Memory B cell (primary cell): Measurements from ENCODE around the gene TWF2.
A peak's percentile ranks its signal among the peaks of the same experiment; 100 is the strongest.

Source experiments
- ATAC-seq: fragments of 150-1000 bp; cut with Tn5 transposase; 2 replicates; pipeline ENCODE4 v1.10.0; 2021; ENCODE audit warnings: low read depth, mild to moderate bottlenecking, moderate library complexity
- DNase-seq, 2 donors: peaks; one replicate each; pipeline ENCODE4 v3.0.0; 2022; ENCODE audit warnings: low spot score in 2 of 2
- H3K27ac Mint-ChIP-seq: one replicate; pipeline ENCODE4 v1.8.0; 2022; ENCODE audit warnings: mild to moderate bottlenecking, moderate library complexity, mixed read lengths
- H3K27me3 Mint-ChIP-seq: one replicate; pipeline ENCODE4 v1.8.0; 2022; ENCODE audit warnings: mixed read lengths
- H3K36me3 Mint-ChIP-seq: one replicate; pipeline ENCODE4 v1.8.0; 2022; ENCODE audit warnings: mild to moderate bottlenecking, mixed read lengths
- H3K4me1 Mint-ChIP-seq: one replicate; pipeline ENCODE4 v1.8.0; 2022; ENCODE audit warnings: mixed read lengths
- H3K4me3 Mint-ChIP-seq: one replicate; pipeline ENCODE4 v1.8.0; 2022; ENCODE audit warnings: mild to moderate bottlenecking, moderate library complexity, mixed read lengths
- H3K9me3 Mint-ChIP-seq: one replicate; pipeline ENCODE4 v1.8.0; 2022; ENCODE audit warnings: mixed read lengths

Gene TWF2

DNA sequence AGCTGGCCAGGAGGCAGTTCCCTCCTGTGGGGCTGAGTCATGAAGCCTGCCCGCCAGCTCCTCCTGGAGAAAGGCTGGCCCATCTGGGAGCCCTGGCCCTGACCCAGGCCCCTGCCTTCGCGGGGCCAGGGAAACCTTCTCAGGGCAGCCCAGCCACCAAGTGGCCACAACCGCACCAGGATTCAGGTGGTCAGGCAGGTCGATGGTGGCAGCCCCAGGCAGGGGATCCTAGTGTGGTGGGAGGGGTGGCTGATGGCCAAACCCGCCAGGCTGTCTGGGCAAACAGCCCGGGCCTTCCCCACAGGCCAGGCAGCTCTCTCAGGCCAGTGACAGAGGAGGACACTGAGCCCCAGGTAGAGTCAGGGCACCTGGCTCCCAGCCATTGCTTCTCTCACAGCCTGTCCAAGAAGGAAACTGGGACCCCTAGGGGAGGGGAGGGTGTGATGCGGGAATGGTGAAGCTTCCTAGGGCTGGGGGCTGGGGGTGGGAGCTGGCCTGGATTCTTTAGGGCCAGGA lies 1.2 kb downstream of the TWF2 start:
- H3K4me3 Mint-ChIP-seq, result peak overlapping the region; percentile 97
- no peak for DNase-seq
- no peak for ATAC-seq
- no peaks in the 10 kb centered on the region for H3K9me3 Mint-ChIP-seq
- no peaks in the 10 kb centered on the region for H3K27me3 Mint-ChIP-seq
- H3K4me1 Mint-ChIP-seq, result peaks cover 46% of the 10 kb centered on the region
- peaks cover 3% of the 10 kb centered on the region for H3K36me3 Mint-ChIP-seq
- H3K27ac Mint-ChIP-seq, result no peak overlapping the region

DNA sequence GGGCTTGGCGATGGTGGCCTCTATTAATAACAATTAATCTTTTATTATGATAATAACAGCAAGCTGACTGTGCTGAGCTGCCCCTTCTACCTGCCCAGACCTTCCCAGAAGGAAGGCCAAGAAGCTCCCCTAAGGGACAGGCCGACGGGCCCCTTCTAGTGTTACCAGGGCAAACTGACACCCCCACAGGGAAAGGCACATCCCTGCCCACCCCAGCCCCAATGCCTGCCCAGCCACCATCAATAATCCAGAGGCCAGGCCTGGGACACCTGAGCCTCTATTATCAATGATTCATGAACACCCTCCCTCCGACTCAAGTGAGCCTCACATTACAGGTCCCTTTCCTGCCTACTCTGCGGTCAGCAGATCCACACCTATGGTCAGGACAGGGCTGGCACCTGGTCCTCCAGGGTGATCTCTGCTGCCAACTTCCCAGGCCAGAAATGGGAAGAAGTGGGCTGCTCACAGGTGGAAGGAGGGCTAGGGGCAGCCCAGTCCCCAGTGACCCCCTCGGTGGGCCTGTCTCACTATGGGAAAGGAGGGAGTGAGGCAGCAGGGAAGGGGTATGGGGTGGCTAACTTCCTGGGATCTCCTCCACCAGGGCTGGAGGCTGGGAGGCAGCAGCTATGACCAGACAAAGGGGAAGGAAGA lies 1.8 kb downstream of the TWF2 start:
- Mint-ChIP-seq H3K36me3 (peaks cover 5% of the 10 kb centered on the region), H3K27me3 (no peaks in the 10 kb centered on the region), H3K9me3 (no peaks in the 10 kb centered on the region), H3K4me3 (peak overlapping the region; percentile 97), H3K4me1 (peaks cover 49% of the 10 kb centered on the region), H3K27ac (no peak overlapping the region)
- no peak for DNase-seq
- ATAC-seq, result no peak

DNA sequence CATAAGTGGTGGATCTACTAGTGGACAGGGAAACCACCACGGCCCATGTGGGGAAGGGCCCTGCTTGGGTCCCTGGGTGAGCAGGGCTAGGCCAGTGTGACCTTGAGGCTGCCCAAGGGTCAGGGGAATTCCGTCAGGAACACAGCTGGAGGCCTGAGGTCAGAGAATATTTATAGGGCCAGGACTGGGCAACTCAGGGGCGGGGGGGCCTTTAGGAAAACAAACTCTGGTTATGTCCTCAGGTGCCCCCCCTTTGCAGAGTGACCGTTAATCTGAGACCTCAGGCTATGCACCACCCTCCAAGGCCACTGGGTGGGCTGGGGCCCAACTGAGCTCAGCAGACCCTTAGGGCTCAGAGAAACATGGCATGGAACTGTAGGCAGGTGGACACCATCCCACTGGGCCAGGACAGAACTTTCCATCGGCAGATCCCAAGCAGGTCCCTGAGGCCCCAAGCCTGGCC lies 2.5 kb downstream of the TWF2 start:
- Mint-ChIP-seq H3K9me3 (no peaks in the 10 kb centered on the region), H3K4me1 (peaks cover 51% of the 10 kb centered on the region), H3K27me3 (no peaks in the 10 kb centered on the region), H3K36me3 (peaks cover 9% of the 10 kb centered on the region), H3K4me3 (peak overlapping the region; percentile 21), H3K27ac (no peak overlapping the region)
- DNase-seq (no peak), ATAC-seq (no peak)

DNA sequence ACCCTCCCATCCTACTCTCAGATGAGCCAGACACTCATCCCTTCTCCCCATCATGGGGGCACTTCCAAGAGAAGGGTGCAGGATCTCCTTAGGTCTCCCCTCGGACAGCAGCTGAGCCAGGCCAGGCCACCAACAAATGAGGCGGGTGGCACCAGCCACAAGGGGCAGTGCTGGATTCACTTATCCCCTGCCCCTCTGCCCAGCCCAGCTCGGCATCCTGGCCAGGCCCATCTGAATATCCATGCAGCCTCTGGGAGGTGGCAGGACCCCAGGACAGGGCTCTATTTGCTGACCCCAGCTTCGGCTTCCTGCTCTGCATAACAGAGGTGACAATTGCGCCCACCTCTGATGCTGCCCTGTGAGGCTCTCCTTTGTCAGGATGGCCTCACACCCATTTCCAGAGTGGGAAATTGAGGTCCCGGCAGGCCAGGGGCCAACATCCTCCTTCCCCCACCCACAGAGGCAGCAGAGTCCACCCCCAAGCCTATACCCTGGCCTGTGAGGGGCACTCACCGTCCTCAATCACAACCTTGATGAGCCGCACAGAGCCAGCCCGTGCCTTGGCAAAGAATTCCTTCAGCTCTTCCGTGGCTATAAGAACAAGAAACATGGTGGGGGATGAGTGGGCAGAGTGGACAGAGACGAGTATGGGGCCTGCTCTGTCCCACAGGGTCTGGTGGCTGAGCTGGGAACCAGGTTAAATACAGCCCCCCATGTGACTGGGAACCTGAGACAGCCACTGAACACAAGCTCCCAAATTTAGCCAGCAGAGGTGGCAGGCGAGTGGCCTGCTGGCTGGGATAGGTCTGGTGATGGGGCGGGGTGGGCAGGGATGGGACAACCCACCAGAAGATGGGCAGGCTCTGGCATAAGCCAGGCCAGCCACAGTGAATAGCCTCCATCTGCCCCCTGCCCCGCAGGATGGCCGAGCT lies 4.2 kb downstream of the TWF2 start:
- no peak for DNase-seq
- Mint-ChIP-seq H3K27me3 (no peaks in the 10 kb centered on the region), H3K4me3 (no peak overlapping the region), H3K27ac (no peak overlapping the region), H3K9me3 (no peaks in the 10 kb centered on the region), H3K4me1 (peaks cover 49% of the 10 kb centered on the region), H3K36me3 (peaks cover 18% of the 10 kb centered on the region)
- ATAC-seq, result no peak

DNA sequence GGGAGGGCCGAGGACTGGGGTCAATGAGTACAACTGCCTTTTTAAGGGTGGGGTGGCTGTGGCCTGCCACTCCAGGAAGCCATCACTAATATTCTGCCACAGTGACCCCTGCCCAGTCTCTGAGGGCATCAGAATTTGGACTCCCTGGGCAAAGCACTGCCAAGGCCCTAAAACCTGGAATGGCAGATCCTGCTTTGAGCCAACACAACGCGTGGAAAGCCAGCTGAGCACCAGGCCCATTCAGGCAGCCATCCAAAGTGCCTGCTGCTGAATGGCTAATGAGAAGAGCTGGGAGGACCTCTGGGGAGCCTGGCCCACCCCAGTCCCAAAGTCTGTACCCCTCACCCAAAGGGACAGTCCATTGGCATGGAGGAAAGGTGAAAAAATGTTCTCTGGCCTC lies 5.0 kb downstream of the TWF2 start:
- no peak overlapping the region for H3K4me3 Mint-ChIP-seq
- H3K27ac Mint-ChIP-seq, result no peak overlapping the region

DNA sequence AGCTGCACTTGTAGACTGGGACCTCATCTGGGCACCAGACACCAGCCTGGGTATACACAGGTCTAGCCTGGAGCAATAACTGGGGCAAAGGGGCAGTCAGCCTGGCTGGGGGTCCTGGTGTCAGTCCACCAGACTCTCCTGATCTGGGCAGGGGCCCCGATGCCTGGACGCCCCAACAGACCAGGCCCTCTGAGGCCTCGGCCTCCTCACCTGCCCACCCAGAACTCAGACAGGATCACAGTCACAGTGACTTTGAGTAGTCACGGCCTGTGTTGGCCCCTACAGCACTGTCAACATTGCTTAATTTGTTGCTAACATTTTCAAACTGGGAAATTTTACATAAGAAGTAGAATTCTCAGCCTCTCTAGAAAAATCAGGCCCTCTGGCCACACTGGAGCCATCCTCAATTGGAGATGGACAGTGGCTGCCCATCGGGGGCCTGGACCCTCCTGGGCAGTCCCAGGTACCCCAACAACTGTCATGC lies 5.8 kb downstream of the TWF2 start:
- H3K4me1 Mint-ChIP-seq, result peaks cover 41% of the 10 kb centered on the region
- peaks cover 23% of the 10 kb centered on the region for H3K36me3 Mint-ChIP-seq
- H3K9me3 Mint-ChIP-seq, result no peaks in the 10 kb centered on the region
- ATAC-seq (no peak), DNase-seq (no peak)
- H3K27ac Mint-ChIP-seq, result no peak overlapping the region
- H3K27me3 Mint-ChIP-seq, result no peaks in the 10 kb centered on the region
- no peak overlapping the region for H3K4me3 Mint-ChIP-seq

More for the DNA sequence above, 5.0 kb downstream of the TWF2 start:
- Mint-ChIP-seq H3K4me1 (peaks cover 46% of the 10 kb centered on the region), H3K36me3 (peaks cover 23% of the 10 kb centered on the region), H3K9me3 (no peaks in the 10 kb centered on the region), H3K27me3 (no peaks in the 10 kb centered on the region)
- no peak for ATAC-seq
- no peak for DNase-seq

GRCh38 chr3:52232279-52233107 lies 6.5 kb downstream of the TWF2 start:
- peak overlapping the region; percentile 80 for H3K27ac Mint-ChIP-seq
- peaks cover 23% of the 10 kb centered on the region for H3K36me3 Mint-ChIP-seq
- H3K27me3 Mint-ChIP-seq, result no peaks in the 10 kb centered on the region
- no peak overlapping the region for H3K4me3 Mint-ChIP-seq
- no peaks in the 10 kb centered on the region for H3K9me3 Mint-ChIP-seq
- DNase-seq (no peak), ATAC-seq (no peak)
- H3K4me1 Mint-ChIP-seq, result peaks cover 39% of the 10 kb centered on the region

GRCh38 chr3:52231502-52232278 lies 7.3 kb downstream of the TWF2 start:
- peak overlapping the region; percentile 80 for H3K27ac Mint-ChIP-seq
- no peaks in the 10 kb centered on the region for H3K9me3 Mint-ChIP-seq
- peaks cover 23% of the 10 kb centered on the region for H3K36me3 Mint-ChIP-seq
- ATAC-seq (peak; percentile 95), DNase-seq (peak; percentile 91 to 97)
- H3K4me1 Mint-ChIP-seq, result peaks cover 37% of the 10 kb centered on the region
- H3K27me3 Mint-ChIP-seq, result no peaks in the 10 kb centered on the region
- peak overlapping the region; percentile 0 for H3K4me3 Mint-ChIP-seq

DNA sequence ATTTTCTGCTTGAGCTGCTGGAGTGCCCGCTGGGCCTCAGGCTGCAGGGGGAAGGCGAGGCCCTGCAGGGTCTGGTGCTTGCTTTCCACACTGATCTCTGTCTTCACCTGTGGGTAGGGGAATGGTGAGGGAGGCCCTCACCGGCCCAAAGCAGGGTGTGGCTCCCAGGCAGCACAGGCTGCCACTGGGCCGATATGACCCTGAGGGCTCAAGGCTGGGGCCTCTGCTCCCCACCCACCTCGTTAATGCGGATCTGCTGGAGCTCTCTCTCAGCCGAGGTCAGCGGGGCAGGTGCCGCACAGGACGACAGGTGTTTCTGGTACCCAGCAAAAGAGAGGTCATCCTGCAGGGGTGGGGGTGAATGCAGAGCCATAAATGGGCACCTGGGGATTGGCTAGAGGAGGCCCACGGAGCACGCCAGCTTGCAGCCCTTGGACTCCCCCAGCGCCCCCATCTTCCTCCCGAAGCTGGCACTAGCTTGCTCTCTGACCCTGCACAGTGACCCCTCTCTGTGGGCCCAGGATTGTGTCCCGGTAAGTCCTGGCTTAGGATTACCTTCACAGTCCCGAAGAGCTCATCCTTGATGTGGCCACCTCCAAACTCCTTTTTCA lies 8.0 kb downstream of the TWF2 start:
- peaks cover 40% of the 10 kb centered on the region for H3K4me1 Mint-ChIP-seq
- H3K9me3 Mint-ChIP-seq, result no peaks in the 10 kb centered on the region
- ATAC-seq (no peak), DNase-seq (no peak)
- H3K27me3 Mint-ChIP-seq, result no peaks in the 10 kb centered on the region
- peak overlapping the region; percentile 14 for H3K27ac Mint-ChIP-seq
- peaks cover 23% of the 10 kb centered on the region for H3K36me3 Mint-ChIP-seq
- H3K4me3 Mint-ChIP-seq, result no peak overlapping the region

DNA sequence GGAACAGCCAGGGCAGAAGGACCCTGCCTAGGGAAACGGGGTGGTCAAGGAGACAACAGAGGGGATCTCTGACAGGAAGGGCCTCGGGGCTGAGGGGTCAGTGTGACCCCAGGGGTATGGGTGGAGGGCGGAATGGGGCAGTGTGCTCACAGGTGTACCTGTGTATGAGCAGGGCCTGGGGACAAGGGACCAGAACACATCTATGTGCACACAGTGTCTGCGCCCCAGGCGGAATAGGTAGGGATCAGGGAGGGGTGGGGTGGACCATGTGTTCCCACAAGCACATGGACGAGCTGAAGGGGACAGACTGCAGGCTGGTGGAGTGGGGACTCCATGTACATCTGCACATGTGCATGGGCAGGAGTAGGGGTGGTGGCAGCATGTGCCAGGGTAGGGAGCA lies 8.5 kb downstream of the TWF2 start:
- no peak for DNase-seq
- peaks cover 37% of the 10 kb centered on the region for H3K4me1 Mint-ChIP-seq
- no peaks in the 10 kb centered on the region for H3K27me3 Mint-ChIP-seq
- H3K9me3 Mint-ChIP-seq, result no peaks in the 10 kb centered on the region
- ATAC-seq, result no peak
- H3K4me3 Mint-ChIP-seq, result peak overlapping the region; percentile 21
- peaks cover 23% of the 10 kb centered on the region for H3K36me3 Mint-ChIP-seq
- peak overlapping the region; percentile 14 for H3K27ac Mint-ChIP-seq

- ATAC-seq (no peak), DNase-seq (no peak)
- Mint-ChIP-seq H3K4me3 (no peak overlapping the region), H3K9me3 (no peaks in the 10 kb centered on the region), H3K4me1 (peaks cover 38% of the 10 kb centered on the region), H3K36me3 (peaks cover 24% of the 10 kb centered on the region), H3K27ac (no peak overlapping the region), H3K27me3 (no peaks in the 10 kb centered on the region)
These were observed 9.3 kb downstream of the TWF2 start for GRCh38 chr3:52229656-52230055.

DNA sequence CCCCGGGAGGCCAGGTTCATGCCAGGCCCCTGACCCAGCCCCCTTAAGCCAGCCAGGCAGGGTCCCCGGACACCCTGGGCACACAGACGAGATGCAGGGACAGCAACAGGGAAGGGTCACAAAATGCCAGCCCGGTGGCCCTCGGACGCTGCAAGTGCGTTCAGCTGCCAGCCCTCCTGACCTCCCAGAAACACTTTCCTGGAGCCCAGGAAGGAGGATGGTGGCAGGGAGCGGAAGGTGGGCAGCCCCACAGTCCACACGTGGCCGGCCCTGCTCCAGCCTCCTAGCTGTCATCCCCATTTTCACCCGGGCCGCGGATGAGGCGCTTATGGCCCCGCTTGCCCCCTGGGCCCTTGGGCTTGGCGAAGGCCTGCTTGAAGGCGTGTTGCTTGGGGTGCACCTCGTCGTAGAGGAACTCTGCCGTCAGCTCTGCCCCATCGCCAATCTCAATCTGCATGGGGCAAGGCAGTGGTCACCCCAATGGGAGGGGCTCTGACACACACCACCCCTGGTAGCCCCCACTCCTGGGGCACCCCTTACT lies 10.1 kb downstream of the TWF2 start:
- Mint-ChIP-seq H3K27ac (no peak overlapping the region), H3K4me1 (peaks cover 41% of the 10 kb centered on the region), H3K4me3 (no peak overlapping the region), H3K36me3 (peaks cover 27% of the 10 kb centered on the region), H3K9me3 (no peaks in the 10 kb centered on the region), H3K27me3 (no peaks in the 10 kb centered on the region)
- ATAC-seq (no peak), DNase-seq (no peak)
